Loucy (cell line): ENCODE data around the gene BTNL3.

Experiments
- H2AFZ ChIP-seq: fragments of 200-600 bp; sonication (generic); 2 replicates; pipeline ENCODE4 v1.6.0; 2016; ENCODE audit warnings: antibody characterized with exemption, mild to moderate bottlenecking, low read length, moderate library complexity
- H3F3A ChIP-seq: fragments of 200-600 bp; 2 replicates; pipeline ENCODE4 v1.6.0; 2016; ENCODE audit warnings: antibody characterized with exemption, low read depth, mild to moderate bottlenecking
- H3K27me3 ChIP-seq: fragments of 200-600 bp; sonication (generic); 2 replicates; pipeline ENCODE4 v1.6.1; 2014; ENCODE audit warnings: low read length, mild to moderate bottlenecking; ENCODE audit not compliant: insufficient read depth, poor library complexity, severe bottlenecking
- H3K36me3 ChIP-seq: fragments of 200-600 bp; sonication (generic); 2 replicates; pipeline ENCODE4 v1.6.1; 2016; ENCODE audit warnings: low read length; ENCODE audit not compliant: insufficient read depth
- H3K4me1 ChIP-seq: fragments of 200-600 bp; sonication (generic); 2 replicates; pipeline ENCODE4 v1.5.1; 2014; ENCODE audit warnings: low read length, mild to moderate bottlenecking; ENCODE audit not compliant: insufficient read depth, poor library complexity, severe bottlenecking
- H3K4me2 ChIP-seq: fragments of 200-600 bp; sonication (generic); 2 replicates; pipeline ENCODE4 v1.6.0; 2014; ENCODE audit warnings: antibody characterized with exemption, low read length, low read depth, mild to moderate bottlenecking; ENCODE audit not compliant: poor library complexity, severe bottlenecking
- H3K4me3 ChIP-seq: fragments of 200-600 bp; sonication (generic); 2 replicates; pipeline ENCODE4 v1.5.1; 2014; ENCODE audit warnings: low read length, mild to moderate bottlenecking, mixed read lengths; ENCODE audit not compliant: poor library complexity, severe bottlenecking
- H3K79me2 ChIP-seq: fragments of 200-600 bp; sonication (generic); 2 replicates; pipeline ENCODE4 v1.6.1; 2014; ENCODE audit warnings: low read length; ENCODE audit not compliant: insufficient read depth
- H3K9ac ChIP-seq: fragments of 200-600 bp; sonication (generic); 2 replicates; pipeline ENCODE4 v1.6.0; 2014; ENCODE audit warnings: mild to moderate bottlenecking, low read depth, low read length, moderate library complexity; ENCODE audit not compliant: poor library complexity, severe bottlenecking
- H3K9me2 ChIP-seq: fragments of 200-600 bp; sonication (generic); replicated peaks from 2 replicates; pipeline ENCODE4 v1.6.1; 2016; ENCODE audit warnings: low read depth, low read length, mixed read lengths
- H3K9me3 ChIP-seq: fragments of 200-600 bp; sonication (generic); 2 replicates; pipeline ENCODE4 v1.6.1; 2014; ENCODE audit warnings: mild to moderate bottlenecking, antibody characterized with exemption, low read length, low read depth; ENCODE audit not compliant: insufficient read depth
- H4K20me1 ChIP-seq: fragments of 200-600 bp; sonication (generic); 2 replicates; pipeline ENCODE4 v1.6.0; 2014; ENCODE audit warnings: antibody characterized with exemption, low read length, mild to moderate bottlenecking; ENCODE audit not compliant: insufficient read depth, poor library complexity, severe bottlenecking
- CTCF ChIP-seq: fragments of 200-600 bp; sonication (generic); conservative IDR thresholded peaks from 2 replicates; pipeline ENCODE4 v1.5.1; 2014; ENCODE audit warnings: mild to moderate bottlenecking, antibody characterized with exemption, low read length
- EZH2phosphoT487 ChIP-seq: fragments of 200-600 bp; IDR thresholded peaks from 2 replicates; pipeline ENCODE4 v1.6.1; 2018; ENCODE audit warnings: antibody characterized with exemption, mild to moderate bottlenecking, moderate library complexity, borderline replicate concordance

The BTNL3 gene

DNA sequence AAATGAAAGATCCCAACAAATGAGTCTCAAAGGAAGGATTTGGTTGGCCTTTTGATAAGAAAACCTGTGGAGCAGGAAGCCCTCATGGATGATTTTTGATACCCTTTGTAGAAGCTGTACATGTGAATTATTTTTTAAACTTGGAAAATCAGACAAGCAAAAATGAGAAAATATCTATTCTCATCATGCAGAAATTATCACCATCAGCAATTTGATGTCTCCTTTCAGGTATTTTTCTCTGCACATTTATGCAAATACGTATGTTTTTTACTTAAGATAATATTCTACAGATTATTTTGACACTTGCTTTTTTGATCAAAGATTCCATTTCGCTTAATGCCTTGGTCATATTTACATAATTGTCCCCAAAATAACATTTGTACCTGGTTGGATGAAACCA, 58.6 kb downstream of the BTNL3 start:
- no peak overlapping the region for H3K4me2 ChIP-seq
- no peaks in the 10 kb centered on the region for H3K27me3 ChIP-seq
- no peaks in the 10 kb centered on the region for H3K79me2 ChIP-seq
- H3K9me3 ChIP-seq, result no peaks in the 10 kb centered on the region
- no peaks in the 10 kb centered on the region for H3K9me2 ChIP-seq
- H3K36me3 ChIP-seq, result no peaks in the 10 kb centered on the region
- H3F3A ChIP-seq, result no peaks in the 10 kb centered on the region
- TF ChIP-seq CTCF (no peak), EZH2phosphoT487 (no peak)
- H3K4me1 ChIP-seq, result peaks cover 6% of the 10 kb centered on the region
- no peak overlapping the region for H2AFZ ChIP-seq
- no peak overlapping the region for H3K9ac ChIP-seq
- no peaks in the 10 kb centered on the region for H4K20me1 ChIP-seq
- H3K4me3 ChIP-seq, result no peak overlapping the region

DNA sequence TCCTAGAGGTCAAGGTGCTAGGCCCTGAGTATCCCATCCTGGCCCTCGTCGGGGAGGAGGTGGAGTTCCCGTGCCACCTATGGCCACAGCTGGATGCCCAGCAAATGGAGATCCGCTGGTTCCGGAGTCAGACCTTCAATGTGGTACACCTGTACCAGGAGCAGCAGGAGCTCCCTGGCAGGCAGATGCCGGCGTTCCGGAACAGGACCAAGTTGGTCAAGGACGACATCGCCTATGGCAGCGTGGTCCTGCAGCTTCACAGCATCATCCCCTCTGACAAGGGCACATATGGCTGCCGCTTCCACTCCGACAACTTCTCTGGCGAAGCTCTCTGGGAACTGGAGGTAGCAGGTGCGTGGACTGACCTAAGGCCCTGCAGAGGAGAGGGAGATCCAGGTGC, 59.3 kb downstream of the BTNL3 start:
- H3K27me3 ChIP-seq, result no peaks in the 10 kb centered on the region
- no peaks in the 10 kb centered on the region for H3K36me3 ChIP-seq

DNA sequence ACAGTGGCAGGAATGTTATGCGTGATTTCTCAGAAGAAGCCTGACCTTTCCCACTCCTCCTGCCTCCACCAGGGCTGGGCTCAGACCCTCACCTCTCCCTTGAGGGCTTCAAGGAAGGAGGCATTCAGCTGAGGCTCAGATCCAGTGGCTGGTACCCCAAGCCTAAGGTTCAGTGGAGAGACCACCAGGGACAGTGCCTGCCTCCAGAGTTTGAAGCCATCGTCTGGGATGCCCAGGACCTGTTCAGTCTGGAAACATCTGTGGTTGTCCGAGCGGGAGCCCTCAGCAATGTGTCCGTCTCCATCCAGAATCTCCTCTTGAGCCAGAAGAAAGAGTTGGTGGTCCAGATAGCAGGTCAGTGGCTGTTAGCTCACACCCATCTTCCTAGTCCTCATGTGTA, 61.4 kb downstream of the BTNL3 start:
- no peaks in the 10 kb centered on the region for H3K27me3 ChIP-seq

More for the DNA sequence above, 59.3 kb downstream of the BTNL3 start:
- Histone ChIP-seq H3K9ac (no peak overlapping the region), H3K4me1 (peaks cover 6% of the 10 kb centered on the region), H3F3A (no peaks in the 10 kb centered on the region), H3K9me2 (no peaks in the 10 kb centered on the region), H3K9me3 (no peaks in the 10 kb centered on the region), H3K4me2 (no peak overlapping the region), H3K4me3 (no peak overlapping the region), H4K20me1 (no peaks in the 10 kb centered on the region), H2AFZ (no peak overlapping the region), H3K79me2 (no peaks in the 10 kb centered on the region)
- TF ChIP-seq EZH2phosphoT487 (no peak), CTCF (no peak)

More for the DNA sequence above, 61.4 kb downstream of the BTNL3 start:
- Histone ChIP-seq H3K9me3 (no peaks in the 10 kb centered on the region), H3K9ac (no peak overlapping the region), H3K79me2 (no peaks in the 10 kb centered on the region), H3K36me3 (no peaks in the 10 kb centered on the region), H3K4me2 (no peak overlapping the region), H3K4me3 (no peak overlapping the region), H4K20me1 (no peaks in the 10 kb centered on the region), H3K9me2 (no peaks in the 10 kb centered on the region), H2AFZ (no peak overlapping the region), H3F3A (no peaks in the 10 kb centered on the region), H3K4me1 (peaks cover 6% of the 10 kb centered on the region)
- TF ChIP-seq EZH2phosphoT487 (no peak), CTCF (no peak)
